Thyroid gland (tissue), 4 donors: ENCODE measurements around the gene MSMO1.

Experiments used
- POLR2A ChIP-seq, 2 donors: fragments of 450-650 bp; IDR thresholded peaks; one replicate each; pipeline ENCODE4 v1.6.1; 2017; ENCODE audit warnings: antibody characterized with exemption in 2 of 2, mild to moderate bottlenecking in 2 of 2, moderate library complexity in 1 of 2
- TF ChIP-seq, protein P1 (sequence below), 6 experiments: fragments of 200-600 bp in 3 of 6; fragments of 450-650 bp in 3 of 6; sonication (generic) in 3 of 6; IDR thresholded peaks; one replicate each; pipeline ENCODE4 v1.5.1; 2016 to 2019; ENCODE audit warnings: antibody characterized with exemption in 6 of 6, mild to moderate bottlenecking in 2 of 6, inconsistent platforms in 1 of 6, moderate library complexity in 1 of 6

DNA sequence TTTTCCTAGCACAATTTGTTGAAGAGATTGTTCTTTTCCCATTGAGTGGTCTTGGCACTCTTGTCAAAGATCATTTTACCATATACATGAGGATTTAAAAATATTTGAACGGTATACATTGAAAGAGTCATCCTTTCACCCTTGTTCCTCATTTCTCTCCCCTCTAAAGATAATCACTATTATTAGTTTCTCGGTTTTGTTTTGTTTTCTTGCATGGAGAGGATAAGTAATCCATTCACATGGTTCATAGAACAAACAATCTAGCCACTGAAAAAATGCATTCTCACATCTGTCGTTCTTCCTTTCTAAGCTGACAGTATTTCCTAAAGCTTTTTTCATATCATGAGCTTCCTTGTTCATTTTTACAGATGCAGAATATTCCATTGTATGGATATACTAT lies 39.2 kb upstream of the MSMO1 start:
- TF ChIP-seq, protein P1, sequence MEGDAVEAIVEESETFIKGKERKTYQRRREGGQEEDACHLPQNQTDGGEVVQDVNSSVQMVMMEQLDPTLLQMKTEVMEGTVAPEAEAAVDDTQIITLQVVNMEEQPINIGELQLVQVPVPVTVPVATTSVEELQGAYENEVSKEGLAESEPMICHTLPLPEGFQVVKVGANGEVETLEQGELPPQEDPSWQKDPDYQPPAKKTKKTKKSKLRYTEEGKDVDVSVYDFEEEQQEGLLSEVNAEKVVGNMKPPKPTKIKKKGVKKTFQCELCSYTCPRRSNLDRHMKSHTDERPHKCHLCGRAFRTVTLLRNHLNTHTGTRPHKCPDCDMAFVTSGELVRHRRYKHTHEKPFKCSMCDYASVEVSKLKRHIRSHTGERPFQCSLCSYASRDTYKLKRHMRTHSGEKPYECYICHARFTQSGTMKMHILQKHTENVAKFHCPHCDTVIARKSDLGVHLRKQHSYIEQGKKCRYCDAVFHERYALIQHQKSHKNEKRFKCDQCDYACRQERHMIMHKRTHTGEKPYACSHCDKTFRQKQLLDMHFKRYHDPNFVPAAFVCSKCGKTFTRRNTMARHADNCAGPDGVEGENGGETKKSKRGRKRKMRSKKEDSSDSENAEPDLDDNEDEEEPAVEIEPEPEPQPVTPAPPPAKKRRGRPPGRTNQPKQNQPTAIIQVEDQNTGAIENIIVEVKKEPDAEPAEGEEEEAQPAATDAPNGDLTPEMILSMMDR (IDR thresholded peaks at IDR 0.05), result no peak
- TF ChIP-seq POLR2A (IDR thresholded peaks at IDR 0.05), result no peak
